ENCODE results near the gene HCAR3. TPM values are rescaled to one million over a fixed set of nuclear protein-coding genes. Genes with fewer than 3 reads are reported as not detected.

HCAR3 gene
- total and polyA plus RNA-seq, 7 donors, result 0.14 to 0.69 (median 0.64) TPM; not detected in 3

DNA sequence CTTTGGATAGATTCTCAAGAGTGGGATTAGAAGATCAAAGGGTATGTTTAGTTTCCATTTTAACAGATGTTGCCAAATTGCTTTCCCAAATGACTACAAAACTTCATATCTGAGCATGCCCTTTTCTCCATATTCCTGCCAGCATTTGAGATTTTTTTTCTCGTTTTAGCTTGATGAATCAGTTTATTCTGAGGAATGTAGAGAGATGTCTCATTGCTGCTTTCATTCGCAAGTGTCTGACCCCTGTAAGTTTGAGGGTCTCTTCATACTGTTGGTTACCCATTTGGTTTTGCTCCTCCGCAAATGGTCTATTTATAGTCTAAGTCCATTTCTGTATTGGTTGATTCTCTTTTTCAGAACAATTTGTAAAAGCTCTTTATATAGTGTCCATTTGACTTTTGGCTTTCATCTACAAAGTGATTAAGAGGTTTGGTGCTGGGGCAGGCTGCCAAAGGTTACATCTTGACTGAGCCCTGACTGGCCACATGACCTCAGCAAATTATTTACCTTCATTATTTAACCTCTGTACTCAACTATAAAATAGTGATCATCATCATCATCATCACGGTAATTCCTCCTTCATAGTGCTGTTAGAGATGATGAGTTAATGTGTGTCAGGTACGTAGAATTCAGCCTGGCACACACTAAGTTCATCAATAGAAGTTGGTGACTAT is 47.1 kb downstream of the HCAR3 start:
- intact Hi-C loops (cut with DNase I), result no loop called here
- Histone ChIP-seq H3K36me3 (no peaks in the 10 kb centered on the region), H3K4me1 (no peaks in the 10 kb centered on the region), H3K4me3 (no peak overlapping the region), H3K27me3 (no peaks in the 10 kb centered on the region), H3K9me3 (no peaks in the 10 kb centered on the region), H3K27ac (no peak overlapping the region)
- WGBS, 2 donors, result 63 to 75% methylated on average over 5 of the region's 5 CpGs
- DNase-seq, result no peak
- TF ChIP-seq POLR2AphosphoS5 (IDR thresholded peaks at IDR 0.05) (no peak), EP300 (IDR thresholded peaks at IDR 0.05) (no peak), POLR2A (IDR thresholded peaks at IDR 0.05) (no peak)
- TF ChIP-seq, protein P1, sequence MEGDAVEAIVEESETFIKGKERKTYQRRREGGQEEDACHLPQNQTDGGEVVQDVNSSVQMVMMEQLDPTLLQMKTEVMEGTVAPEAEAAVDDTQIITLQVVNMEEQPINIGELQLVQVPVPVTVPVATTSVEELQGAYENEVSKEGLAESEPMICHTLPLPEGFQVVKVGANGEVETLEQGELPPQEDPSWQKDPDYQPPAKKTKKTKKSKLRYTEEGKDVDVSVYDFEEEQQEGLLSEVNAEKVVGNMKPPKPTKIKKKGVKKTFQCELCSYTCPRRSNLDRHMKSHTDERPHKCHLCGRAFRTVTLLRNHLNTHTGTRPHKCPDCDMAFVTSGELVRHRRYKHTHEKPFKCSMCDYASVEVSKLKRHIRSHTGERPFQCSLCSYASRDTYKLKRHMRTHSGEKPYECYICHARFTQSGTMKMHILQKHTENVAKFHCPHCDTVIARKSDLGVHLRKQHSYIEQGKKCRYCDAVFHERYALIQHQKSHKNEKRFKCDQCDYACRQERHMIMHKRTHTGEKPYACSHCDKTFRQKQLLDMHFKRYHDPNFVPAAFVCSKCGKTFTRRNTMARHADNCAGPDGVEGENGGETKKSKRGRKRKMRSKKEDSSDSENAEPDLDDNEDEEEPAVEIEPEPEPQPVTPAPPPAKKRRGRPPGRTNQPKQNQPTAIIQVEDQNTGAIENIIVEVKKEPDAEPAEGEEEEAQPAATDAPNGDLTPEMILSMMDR (IDR thresholded peaks at IDR 0.05), result no peak

DNA sequence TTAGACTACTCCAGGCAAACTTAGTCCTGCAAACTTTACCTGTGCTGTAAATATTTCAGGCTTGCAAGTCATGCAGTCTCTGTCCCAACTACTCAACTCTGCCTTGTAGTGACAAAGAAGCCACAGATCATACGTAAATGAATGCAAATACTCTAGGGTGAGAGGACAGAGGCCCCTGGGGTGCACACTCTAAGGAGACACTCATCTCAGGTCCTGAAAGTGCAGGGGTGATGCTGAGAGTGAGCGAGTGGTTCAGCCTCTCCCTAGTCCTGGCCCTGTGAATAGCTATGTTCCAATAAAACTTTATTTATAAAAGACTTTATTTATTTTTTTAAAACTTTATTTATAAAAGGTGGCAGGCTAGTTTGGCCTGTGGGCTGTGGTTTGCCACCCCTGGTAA is 48.3 kb downstream of the HCAR3 start:
- DNase-seq, result no peak
- TF ChIP-seq, protein P1 (IDR thresholded peaks at IDR 0.05), result no peak
- Histone ChIP-seq H3K36me3 (no peaks in the 10 kb centered on the region), H3K27me3 (no peaks in the 10 kb centered on the region), H3K27ac (no peak overlapping the region), H3K4me1 (no peaks in the 10 kb centered on the region), H3K4me3 (no peak overlapping the region), H3K9me3 (no peaks in the 10 kb centered on the region)
- WGBS, 2 donors, result 88 to 89% methylated on average over 2 of the region's 2 CpGs
- intact Hi-C loops (cut with DNase I), result no loop called here

GRCh38 chr12:122665759-122666158 is 50.9 kb downstream of the HCAR3 start:
- Histone ChIP-seq H3K4me1 (no peaks in the 10 kb centered on the region), H3K36me3 (no peaks in the 10 kb centered on the region), H3K27me3 (no peaks in the 10 kb centered on the region), H3K9me3 (no peaks in the 10 kb centered on the region), H3K4me3 (no peak overlapping the region), H3K27ac (no peak overlapping the region)
- WGBS, 2 donors, result 90 to 96% methylated on average over 5 of the region's 5 CpGs
- DNase-seq, result no peak
- intact Hi-C loops (cut with DNase I), result no loop called here
- TF ChIP-seq POLR2A (IDR thresholded peaks at IDR 0.05) (no peak), POLR2AphosphoS5 (IDR thresholded peaks at IDR 0.05) (no peak), EP300 (IDR thresholded peaks at IDR 0.05) (no peak)
- TF ChIP-seq, protein P1 (IDR thresholded peaks at IDR 0.05), result no peak

- no peak for DNase-seq
- Histone ChIP-seq H3K27me3 (no peaks in the 10 kb centered on the region), H3K36me3 (no peaks in the 10 kb centered on the region), H3K27ac (no peak overlapping the region), H3K4me3 (no peak overlapping the region), H3K4me1 (no peaks in the 10 kb centered on the region), H3K9me3 (no peaks in the 10 kb centered on the region)
- intact Hi-C loops (cut with DNase I), result no loop called here
- no peak for TF ChIP-seq POLR2AphosphoS5 (IDR thresholded peaks at IDR 0.05)
- WGBS, 2 donors, result 82 to 87% methylated on average over 8 of the region's 8 CpGs
Observed at GRCh38 chr12:122665349-122665748, 51.3 kb downstream of the HCAR3 start.

Small RNA genes lying within 50 kb of the gene (small RNA-seq; reads per million reads assigned to genes)
- gene AC026333.2, result 0 reads per million in 3 donors

Other genes with a start within 250 kb of the HCAR3 start
- 10 to 100 TPM; 16.8 to 21.4 (median 20.7) TPM for gene ZCCHC8, start 215.9 kb downstream of the HCAR3 start, total RNA-seq
- gene ZCCHC8, start 215.9 kb downstream of the HCAR3 start, polyA plus RNA-seq, result 10 to 100 TPM; 10.2 to 16.5 (median 10.2) TPM
- 10 to 100 TPM; 60.9 to 79.9 (median 68.8) TPM for gene RSRC2, start 189.9 kb downstream of the HCAR3 start, total RNA-seq
- 10 to 100 TPM; 38.4 to 56.2 (median 52.1) TPM for gene RSRC2, start 189.9 kb downstream of the HCAR3 start, polyA plus RNA-seq
- gene KNTC1, start 189.6 kb downstream of the HCAR3 start, total RNA-seq, result 10 to 100 TPM in 2 of 4 donors, 1 to 10 TPM in 2; 5.8 to 13.8 (median 9.1) TPM
- 10 to 100 TPM in 1 of 3 donors, 1 to 10 TPM in 2; 3.0 to 14.4 (median 3.2) TPM for gene KNTC1, start 189.6 kb downstream of the HCAR3 start, polyA plus RNA-seq
- under 1 TPM in 1 of 4 donors, not detected in 3; 0.36 TPM for gene HCAR2, start 13.5 kb downstream of the HCAR3 start, total RNA-seq
- gene HCAR2, start 13.5 kb downstream of the HCAR3 start, polyA plus RNA-seq, result under 1 TPM; 0.60 to 0.98 (median 0.92) TPM
- gene HCAR1, start 14.0 kb upstream of the HCAR3 start, total RNA-seq, result under 1 TPM in 1 of 4 donors, not detected in 3; under 0.01 TPM
- under 1 TPM in 1 of 3 donors, not detected in 2; 0.12 TPM for gene HCAR1, start 14.0 kb upstream of the HCAR3 start, polyA plus RNA-seq
- 10 to 100 TPM; 28.8 to 44.9 (median 31.0) TPM for gene DENR, start 36.0 kb upstream of the HCAR3 start, total RNA-seq
- 10 to 100 TPM; 26.4 to 34.5 (median 33.3) TPM for gene DENR, start 36.0 kb upstream of the HCAR3 start, polyA plus RNA-seq
- gene CCDC62, start 57.8 kb upstream of the HCAR3 start, total RNA-seq, result 1 to 10 TPM in 2 of 4 donors, under 1 TPM in 2; 0.66 to 1.8 (median 0.96) TPM
- gene CCDC62, start 57.8 kb upstream of the HCAR3 start, polyA plus RNA-seq, result under 1 TPM in 2 of 3 donors, not detected in 1; 0.20 to 0.60 TPM
- gene HIP1R, start 118.6 kb upstream of the HCAR3 start, total RNA-seq, result 10 to 100 TPM in 1 of 4 donors, 1 to 10 TPM in 3; 4.2 to 15.2 (median 5.5) TPM
- gene HIP1R, start 118.6 kb upstream of the HCAR3 start, polyA plus RNA-seq, result 10 to 100 TPM; 21.5 to 77.4 (median 24.6) TPM
- 10 to 100 TPM in 3 of 4 donors, 1 to 10 TPM in 1; 8.6 to 17.2 (median 15.3) TPM for gene VPS37B, start 179.3 kb upstream of the HCAR3 start, total RNA-seq
- 10 to 100 TPM; 53.2 to 64.7 (median 54.1) TPM for gene VPS37B, start 179.3 kb upstream of the HCAR3 start, polyA plus RNA-seq
- gene ABCB9, start 249.7 kb upstream of the HCAR3 start, total RNA-seq, result 1 to 10 TPM; 1.6 to 3.8 (median 2.8) TPM
- gene ABCB9, start 249.7 kb upstream of the HCAR3 start, polyA plus RNA-seq, result 1 to 10 TPM; 1.2 to 5.3 (median 3.5) TPM

Data from sigmoid colon (tissue), 7 donors.